ENCODE data around the gene NEK1.
"Not testable (repeated sequence)": the region's sequence is repeated elsewhere in the genome, so short reads cannot be mapped to it uniquely, and the experiment has no call there.

Gene NEK1

DNA sequence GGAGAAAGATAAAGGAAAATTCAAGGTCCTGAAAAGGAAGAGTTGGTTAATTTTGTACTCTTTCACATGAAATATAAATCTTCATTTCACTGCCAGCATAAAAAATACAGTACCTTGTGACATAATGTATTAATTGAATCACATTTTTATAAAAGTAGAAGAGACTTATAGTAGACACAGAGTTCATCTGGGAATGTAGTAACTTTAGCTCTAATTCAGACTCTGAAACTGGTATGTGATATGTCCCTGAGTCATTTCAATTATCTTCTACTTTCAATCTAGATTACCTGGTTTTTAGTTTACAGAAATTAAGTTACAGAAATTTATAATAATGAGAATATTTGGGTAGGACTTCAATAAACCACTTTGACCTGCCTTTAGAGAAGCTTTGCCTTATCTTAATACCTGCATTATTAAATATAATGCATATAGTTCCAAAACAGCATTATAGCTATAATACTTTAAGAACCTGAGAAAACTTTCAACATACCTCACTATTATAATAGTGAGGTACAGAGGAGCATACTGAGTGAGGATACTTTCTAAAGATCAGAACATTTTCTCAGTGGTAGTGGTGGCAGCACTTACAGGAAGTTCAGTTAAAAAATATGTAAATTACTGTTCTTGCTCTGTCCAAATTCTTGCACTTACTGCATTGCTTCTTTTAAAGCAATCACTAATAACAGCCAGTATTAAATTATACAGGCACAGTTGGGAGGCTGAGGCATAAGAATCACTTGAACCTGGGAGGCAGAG is 11.2 kb downstream of the NEK1 start:
- no peak for DNase-seq

DNA sequence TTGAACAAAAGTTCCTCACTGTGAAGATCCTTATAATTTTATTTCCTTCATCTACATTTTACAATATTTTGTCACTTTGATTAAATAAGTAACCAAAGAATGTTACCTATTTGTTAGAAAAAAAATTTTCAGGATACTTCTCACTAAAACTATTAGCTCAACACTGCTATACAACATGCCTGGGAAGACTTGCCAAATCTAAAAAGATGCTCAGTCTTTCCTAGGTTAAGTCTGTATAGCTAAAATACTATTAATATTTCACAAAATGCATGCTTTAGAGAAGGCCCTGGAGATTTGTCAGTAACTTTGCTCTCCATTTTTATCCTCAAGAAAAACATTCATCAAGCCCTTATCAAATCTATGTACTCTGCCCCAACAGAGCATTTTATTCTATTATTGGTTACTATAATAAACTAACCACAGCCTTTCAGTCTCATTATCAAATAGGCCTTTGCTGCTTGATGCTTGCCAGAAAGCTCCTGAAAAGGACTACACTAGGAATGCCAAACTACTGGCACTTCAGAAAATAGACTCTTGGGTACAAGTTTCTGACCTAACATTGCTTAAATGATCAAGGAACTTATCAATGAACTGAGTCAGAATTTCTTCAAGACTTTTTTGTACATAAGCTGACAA is 17.7 kb downstream of the NEK1 start:
- DNase-seq, result no peak

DNA sequence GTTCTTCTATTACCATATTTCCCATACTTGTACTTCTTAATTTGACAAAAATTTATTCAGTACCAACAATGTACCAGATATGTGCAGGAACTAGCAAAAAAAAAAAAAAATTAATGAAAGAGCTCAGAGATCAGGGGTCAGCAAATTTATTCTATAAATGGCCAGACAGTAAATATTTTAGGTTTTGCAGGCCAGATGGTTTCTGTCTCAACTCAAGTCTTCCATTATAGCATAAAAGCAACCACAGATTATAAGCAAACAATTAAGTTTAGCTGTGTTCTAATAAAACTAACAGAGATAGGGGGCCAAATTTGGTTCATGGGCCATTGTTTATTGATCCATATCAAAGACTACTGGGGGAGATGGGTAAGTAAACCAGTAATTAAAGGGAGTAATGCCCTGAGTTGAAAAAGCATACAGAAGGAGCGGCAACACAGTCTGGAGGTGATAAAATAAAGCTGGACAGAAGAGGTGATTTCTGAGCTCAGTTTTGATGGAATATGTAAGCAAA is 19.3 kb downstream of the NEK1 start:
- DNase-seq, result no peak

DNA sequence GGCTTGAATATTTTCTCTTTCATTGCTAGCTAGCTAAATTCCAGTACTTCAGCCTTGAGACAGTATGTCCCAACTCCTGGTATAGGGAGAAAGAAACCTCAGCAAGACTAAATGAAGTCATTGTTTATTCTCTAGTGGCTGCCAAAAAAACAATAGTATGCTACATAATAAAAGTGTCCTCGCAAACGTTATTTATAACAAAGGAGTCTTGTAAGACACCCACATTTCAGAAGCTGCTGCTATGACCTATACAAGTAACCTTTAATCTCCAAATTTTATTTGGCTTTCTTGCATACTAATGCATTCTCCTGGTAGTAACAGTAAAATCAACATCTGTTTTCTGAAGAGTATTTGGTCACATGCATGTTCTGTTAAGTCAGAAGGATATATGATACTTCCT is 28.8 kb downstream of the NEK1 start:
- DNase-seq, result peak; percentile 53

DNA sequence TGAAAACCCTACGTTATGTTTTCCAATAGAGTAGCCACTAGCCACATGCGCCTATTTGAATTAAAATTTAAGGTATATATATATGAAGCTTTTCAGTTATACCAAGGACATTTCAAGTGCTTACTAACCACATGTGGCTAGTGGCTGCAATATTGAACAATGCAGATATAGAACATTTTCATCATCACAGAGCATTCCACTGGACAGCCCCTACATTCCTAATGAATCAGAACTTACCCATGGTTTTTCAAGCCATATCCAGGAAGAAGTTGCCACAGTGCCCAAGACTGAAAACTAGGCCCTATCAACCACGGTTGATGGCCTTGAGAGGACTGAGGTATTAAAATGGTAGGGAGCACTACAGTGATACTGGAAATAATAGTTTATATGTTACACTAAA is 29.7 kb downstream of the NEK1 start:
- DNase-seq, result peak; percentile 53

DNA sequence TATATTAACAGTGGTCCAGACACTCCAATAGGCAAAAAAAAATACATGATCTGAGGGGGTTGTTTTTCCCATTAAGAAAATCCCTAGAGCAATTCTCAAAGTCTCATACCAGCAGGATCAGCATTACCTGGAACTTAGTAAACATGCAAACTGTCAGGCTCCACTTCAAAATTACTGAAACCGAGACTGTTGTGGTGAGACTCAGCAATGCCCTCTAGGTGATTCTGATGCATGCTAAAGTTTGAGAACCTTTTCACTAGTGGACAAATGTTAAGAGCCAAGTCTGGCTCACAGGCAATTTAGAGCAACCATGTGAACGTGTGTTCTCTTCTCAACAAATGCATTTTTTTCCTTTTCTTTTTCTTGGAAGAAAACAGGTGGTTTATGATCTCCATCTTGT is 30.2 kb downstream of the NEK1 start:
- DNase-seq, result no peak

DNA sequence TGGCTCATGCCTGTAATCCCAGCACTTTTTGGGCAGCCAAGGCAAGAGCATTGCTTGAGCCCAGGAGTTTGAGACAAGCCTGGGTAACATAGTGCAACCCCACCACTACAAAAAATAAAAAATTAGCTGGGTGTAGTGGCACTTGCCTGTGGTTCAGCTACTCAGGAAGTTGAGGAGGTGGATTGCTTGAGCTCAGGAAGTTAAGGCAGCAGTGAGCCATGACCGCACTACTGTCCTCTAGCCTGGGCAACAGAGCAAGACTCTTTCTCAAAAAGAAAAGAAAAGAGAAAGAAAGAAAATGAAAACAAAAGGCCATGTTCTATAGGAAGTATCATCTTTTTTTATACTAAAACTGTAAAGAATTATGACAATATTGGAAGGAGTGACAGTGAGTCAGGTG is 38.5 kb downstream of the NEK1 start:
- DNase-seq, result no peak

DNA sequence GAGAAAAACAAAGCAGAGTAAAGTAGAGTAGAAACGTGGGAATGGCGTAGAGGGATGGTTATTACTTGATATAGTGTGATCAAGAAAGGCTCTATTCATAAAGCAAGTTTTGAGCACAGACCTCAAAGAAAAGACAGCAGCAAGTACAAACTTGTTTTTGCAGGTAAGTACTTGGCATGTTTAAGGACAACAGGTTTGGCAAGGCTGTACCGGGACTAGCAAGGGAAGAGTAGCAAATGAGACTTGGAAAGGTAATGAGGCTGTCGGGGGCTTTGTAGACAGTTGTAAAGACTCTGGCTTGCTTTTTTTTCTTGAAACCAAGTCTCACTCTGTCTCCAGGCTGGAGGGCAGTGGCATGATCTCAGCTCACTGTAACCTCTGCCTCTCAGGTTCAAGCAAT is 40.9 kb downstream of the NEK1 start:
- DNase-seq, result no peak

DNA sequence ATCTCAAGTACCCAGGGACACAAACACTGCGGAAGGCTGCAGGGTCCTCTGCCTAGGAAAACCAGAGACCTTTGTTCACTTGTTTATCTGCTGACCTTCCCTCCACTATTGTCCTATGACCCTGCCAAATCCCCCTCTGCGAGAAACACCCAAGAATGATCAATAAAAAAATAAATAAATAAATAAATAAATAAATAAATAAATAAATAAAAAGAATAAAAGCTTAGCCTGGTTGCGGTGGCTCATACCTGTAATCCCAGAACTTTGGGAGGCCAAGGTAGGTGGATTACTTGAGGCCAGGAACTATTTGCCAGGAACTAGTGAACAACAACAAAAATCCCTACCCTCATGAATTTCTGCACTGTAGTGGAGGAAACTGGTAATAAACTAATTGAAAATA is 41.4 kb downstream of the NEK1 start:
- DNase-seq, result not testable (repeated sequence)

DNA sequence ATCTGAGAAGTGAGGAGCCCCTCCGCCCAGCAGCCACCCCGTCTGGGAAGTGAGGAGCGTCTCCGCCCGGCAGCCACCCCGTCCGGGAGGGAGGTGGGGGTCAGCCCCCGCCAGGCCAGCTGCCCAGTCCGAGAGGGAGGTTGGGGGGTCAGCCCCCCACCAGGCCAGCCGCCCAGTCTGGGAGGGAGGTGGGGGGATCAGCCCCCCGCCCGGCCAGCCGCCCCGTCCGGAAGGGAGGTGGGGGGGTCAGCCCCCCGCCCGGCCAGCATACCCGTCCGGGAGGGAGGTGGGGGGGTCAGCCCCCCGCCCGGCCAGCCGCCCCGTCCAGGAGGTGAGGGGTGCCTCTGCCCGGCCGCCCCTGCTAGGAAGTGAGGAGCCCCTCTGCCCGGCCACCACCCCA is 42.1 kb downstream of the NEK1 start:
- DNase-seq, result not testable (repeated sequence)

DNA sequence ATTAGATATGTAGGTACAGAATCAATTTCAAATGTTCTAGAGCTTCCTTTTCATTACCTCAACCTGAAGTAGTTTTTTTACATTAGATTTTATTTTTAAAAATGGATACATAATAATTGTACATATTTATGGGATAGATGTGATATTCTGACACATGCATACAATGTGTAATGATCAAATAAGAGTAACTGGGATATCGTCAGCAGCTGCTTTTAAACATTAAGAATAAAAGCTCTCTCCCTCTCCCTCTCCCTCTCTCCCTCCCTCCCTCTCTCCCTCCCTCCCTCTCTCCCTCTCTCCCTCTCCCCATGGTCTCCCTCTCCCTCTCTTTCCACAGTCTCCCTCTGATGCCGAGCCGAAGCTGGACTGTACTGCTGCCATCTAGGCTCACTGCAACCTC is 43.2 kb downstream of the NEK1 start:
- DNase-seq, result not testable (repeated sequence)

DNA sequence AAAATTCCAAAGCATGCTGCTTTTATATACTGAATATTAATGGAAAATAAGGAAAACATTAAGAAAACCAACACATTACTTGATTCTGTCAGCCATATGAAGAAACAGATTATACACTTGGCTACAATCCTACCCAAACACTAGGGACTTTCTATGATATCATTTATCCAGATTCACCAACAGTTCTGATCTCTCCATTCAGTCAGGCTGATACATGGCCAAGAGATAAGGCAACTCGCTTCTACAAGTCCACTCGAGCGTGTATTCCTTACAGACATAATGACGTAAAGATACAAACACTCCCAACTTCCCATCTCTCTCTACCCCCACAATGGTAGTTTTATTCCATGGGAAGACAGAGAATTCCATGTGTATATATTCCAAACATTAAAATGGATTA is 44.5 kb downstream of the NEK1 start:
- DNase-seq, result no peak

DNA sequence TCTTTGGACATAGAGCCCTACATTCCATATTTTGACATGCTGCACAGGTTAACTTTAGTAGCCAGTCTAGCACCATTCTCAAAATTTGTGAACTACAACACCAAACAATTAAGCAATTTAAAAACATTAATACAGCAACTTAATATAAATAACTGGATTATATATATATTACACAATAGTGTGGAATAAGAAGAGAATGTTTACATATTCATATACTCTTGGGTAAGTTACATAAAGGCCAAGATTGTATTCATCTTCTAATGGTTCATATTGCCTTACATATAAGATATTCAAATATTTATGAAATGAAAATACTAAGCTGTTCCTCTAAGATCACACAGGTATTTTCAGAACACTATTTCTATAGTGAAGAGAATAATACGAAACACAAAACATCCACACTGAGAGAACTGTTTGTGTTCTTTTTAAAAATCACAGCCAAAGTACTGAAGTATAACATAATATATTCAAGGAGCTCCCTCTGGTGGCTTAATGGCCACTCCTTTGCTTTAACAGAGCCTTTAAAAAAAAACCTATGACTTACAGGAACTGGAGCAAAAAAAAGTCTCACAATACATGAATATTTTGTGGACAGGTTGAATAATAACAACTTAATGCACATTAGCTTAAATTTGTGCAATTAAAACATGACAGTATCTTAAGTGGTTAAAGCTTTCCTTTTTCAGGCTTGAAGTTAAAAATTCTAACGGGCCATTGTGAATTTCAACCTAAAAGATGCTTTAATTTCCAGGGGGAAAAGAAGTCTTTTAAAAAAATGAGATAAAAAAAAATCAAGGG is 46.2 kb downstream of the NEK1 start:
- DNase-seq, result peak; percentile 39

DNA sequence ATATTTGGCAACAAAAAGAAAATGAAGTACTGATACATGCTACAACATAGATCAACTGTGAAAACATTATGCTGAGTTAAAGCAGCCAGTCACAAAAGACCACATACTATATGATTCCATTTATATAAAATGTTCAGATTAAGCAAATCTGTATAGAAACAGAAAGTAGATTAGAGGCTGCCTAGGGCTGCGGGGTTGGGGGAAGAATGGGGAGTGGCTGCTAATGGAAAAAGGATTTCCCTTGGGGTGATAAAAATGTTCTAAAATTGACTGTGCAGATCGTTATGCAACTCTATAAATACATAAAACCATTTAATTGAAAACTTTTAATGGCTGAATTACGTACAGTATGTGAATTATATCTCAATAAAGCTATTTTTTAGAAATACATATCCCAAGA is 46.8 kb downstream of the NEK1 start:
- DNase-seq, result no peak

DNA sequence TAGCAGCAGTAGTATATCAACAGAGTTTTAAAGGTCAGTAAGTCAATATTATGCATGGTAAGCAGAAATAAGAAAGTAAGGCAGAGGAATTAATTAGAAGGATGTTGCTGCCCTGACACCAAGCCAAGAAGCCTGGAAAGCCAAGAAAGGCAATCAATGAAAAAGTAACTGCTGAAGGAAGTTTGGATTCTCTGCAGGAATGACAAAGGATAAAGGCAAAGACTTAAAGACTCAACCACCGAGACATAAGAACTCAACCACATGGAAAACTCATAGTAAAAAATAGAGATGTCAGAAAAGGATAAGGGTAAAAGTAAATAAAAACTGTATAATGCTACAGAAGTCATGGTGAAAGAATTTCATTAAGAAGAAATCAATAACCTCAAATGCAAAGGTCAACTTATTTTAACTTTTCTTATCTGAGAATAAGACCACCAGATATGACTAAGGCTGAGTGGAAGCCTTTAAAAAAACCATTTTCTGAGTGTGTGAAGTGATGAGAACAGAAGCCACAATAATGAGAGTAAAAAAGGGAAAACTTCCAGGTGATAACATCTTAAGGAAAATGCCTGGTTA is 55.2 kb downstream of the NEK1 start:
- no peak for DNase-seq

DNA sequence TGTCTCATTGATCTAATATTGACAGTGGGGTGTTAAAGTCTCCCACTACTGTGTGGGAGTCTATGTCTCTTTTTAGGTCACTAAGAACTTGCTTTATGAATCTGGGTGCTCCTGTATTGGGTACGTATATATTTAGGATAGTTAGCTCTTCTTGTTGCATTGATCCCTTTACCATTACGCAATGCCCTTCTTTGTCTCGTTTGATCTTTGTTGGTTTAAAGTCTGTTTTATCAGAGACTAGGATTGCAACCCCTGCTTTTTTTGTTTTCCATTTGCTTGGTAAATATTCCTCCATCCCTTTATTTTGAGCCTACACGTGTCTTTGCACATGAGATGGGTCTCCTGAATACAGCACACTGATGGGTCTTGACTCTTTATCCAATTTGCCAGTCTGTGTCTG is 65.8 kb downstream of the NEK1 start:
- not testable (repeated sequence) for DNase-seq

DNA sequence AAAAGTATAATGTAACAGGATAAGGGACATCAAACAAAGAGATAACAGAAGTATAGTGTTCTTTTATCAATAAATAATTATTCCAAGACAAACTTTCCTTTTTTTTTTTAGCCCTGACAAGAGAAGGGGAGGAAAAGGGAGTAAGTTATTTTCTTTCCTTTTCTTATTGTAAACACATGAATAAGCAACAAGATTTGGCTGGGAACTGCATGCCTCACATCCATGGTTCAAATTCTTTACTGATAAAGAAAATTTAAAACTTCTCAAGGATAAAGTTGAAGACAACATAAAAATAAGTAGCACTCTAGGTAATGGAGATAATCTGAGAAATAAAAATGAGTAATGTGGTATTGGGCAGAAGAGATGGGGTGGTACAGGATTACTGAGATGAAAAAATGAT is 71.6 kb downstream of the NEK1 start:
- DNase-seq, result no peak

DNA sequence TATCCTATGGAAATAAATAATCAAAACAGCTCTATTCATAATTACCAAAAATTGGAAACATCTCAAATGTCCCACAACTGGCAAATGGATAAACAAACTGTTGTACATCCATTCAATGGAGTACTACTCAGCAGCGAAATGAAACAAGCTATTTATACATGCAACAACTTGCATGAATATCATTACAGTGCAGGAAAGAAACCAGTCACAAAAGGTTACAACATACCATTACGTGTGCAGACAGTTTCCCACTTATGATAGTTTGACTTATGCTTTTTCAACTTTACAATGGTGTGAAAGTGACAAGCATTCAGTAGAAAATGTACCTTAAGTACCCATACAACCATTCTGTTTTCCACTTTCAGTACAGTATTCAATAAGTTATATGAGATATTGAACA is 82.3 kb downstream of the NEK1 start:
- no peak for DNase-seq

DNA sequence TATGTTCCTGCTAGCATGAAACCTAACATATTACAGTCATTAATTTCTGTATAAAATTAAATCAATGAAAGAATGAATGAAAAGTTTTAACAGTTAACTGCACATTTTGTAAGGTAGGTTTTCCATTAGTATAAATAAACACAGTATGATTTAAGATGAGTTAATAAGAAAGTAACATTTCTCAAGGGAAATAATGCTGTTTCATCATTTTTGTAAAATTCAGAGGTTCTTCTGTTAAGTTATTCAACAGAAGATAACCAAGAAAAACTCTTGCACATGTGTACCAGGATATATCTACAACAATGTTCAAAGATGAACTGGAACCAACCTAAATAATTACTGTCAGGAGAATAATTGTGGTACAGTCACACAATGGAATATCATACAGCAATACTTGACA is 88.6 kb downstream of the NEK1 start:
- no peak for DNase-seq

DNA sequence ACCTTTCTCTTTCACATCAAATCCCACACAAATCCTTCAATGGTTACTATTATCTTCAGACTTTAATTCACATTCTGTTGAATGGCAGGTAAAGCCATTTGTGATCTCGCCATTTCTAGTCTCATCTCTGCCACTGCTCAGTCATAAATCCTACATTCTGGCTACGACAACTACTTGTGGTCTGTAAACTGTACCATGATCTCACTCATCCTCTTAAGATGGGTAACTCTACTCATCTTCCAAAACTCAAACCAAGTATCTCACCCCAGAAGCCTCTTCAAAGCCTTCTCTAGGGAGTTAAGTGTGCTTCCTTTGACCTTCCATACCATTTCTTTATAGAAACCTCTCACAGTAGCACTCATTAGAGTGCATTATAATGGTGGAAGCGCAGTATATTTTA is 101.8 kb downstream of the NEK1 start:
- no peak for DNase-seq

DNA sequence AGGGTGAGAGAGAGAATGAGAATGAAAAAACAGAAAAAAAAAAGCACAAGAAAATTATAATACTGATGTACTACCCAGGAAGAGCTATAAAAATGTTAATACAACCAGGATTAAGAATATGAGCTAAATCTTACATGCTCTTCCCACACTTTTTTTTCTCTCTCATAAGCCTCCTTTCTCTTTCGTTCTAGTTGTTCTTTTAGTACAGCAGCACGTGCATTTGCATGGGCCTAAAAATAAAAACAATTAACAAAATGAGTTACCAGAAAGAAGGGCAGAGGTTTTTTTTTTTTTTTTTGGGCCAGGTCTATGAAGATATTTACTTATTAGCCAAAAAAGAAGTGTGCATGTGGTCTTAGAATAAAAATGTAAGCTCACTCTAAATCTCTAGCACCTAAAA is 105.5 kb downstream of the NEK1 start:
- no peak for DNase-seq

DNA sequence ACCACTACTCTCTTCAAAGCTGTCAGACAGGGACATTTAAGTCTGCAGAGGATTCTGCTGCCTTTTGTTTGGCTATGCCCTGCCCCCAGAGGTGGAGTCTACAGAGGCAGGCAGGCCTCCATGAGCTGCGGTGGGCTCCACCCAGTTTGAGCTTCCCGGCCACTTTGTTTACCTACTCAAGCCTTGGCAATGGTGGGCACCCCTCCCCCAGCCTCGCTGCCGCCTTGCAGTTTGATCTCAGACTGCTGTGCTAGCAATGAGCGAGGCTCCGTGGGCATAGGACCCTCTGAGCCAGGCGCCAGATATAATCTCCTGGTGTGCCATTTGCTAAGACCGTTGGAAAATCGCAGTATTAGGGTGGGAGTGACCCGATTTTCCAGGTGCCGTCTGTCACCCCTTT is 112.5 kb downstream of the NEK1 start:
- not testable (repeated sequence) for DNase-seq

DNA sequence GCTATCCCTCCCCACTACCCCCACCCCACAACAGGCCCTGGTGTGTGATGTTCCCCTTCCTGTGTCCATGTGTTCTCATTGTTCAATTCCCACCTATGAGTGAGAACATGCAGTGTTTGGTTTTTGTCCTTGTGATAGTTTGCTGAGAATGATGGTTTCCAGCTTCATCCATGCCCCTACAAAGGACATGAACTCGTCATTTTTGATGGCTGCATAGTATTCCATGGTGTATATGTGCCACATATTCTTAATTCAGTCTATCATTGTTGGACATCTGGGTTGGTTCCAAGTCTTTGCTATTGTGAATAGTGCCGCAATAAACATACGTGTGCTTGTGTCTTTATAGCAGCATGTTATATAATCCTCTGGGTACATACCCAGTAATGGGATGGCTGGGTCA is 118.1 kb downstream of the NEK1 start:
- DNase-seq, result not testable (repeated sequence)

DNA sequence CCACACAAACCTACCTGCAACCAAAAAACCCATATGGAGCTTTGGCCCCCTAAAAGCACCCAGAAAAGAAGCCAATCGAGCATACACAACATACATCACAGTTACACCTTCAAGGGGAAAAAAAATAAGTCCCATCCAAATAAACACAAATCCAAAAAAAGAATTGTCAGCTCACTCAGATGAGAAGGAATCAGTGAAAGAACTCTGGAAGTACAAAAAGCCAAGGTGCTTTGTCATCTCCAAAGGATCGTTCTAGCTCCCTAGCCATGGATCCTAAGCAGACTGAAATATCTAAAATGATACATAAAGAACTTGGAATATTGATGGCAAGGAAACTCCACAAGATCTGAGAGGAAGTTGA is 119.2 kb downstream of the NEK1 start:
- DNase-seq, result no peak

Data from HCEC 1CT (cell line).